Measurements from ENCODE around the gene BORCS8. TPM values are rescaled to one million over a fixed set of nuclear protein-coding genes. Genes with fewer than 3 reads are reported as not detected.

Gene BORCS8
- total and polyA plus RNA-seq, 12 donors: 21.1 to 33.2 (median 25.0) TPM

DNA sequence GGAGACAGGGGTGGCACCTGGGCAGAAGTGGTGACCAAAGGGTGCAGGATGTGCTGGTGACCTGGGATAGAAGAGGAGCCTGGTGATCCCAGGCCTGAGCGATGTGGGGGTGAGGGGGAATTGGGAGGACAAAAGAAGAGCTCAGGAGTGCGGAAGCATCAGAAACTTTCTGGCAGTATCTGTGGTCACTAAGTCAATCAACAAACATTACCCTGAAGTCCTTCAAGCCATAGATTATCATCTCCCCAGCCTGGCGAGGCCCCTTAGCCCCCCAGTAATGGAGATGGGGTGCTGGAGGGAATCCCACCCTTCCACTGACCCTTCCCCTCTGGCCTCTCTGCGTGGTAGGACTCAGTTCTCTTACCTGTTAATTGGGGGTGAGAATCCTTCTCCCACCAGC is 32.4 kb downstream of the BORCS8 start:
- Histone ChIP-seq H3K4me3 (no peak overlapping the region), H3K27ac (no peak overlapping the region), H3K9me3 (peaks cover 0 to 10% (median 0%) of the 10 kb centered on the region in 11 donors), H3K4me1 (no peaks in the 10 kb centered on the region), H3K27me3 (peaks cover 0 to 4% (median 0%) of the 10 kb centered on the region in 7 donors), H3K36me3 (peaks cover 0 to 17% (median 0%) of the 10 kb centered on the region in 9 donors)
- TF ChIP-seq, protein P1, sequence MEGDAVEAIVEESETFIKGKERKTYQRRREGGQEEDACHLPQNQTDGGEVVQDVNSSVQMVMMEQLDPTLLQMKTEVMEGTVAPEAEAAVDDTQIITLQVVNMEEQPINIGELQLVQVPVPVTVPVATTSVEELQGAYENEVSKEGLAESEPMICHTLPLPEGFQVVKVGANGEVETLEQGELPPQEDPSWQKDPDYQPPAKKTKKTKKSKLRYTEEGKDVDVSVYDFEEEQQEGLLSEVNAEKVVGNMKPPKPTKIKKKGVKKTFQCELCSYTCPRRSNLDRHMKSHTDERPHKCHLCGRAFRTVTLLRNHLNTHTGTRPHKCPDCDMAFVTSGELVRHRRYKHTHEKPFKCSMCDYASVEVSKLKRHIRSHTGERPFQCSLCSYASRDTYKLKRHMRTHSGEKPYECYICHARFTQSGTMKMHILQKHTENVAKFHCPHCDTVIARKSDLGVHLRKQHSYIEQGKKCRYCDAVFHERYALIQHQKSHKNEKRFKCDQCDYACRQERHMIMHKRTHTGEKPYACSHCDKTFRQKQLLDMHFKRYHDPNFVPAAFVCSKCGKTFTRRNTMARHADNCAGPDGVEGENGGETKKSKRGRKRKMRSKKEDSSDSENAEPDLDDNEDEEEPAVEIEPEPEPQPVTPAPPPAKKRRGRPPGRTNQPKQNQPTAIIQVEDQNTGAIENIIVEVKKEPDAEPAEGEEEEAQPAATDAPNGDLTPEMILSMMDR (IDR thresholded peaks at IDR 0.05): no peak
- DNase-seq: no peak
- WGBS, 2 donors: 88 to 91% methylated on average over 4 of the region's 4 CpGs
- no peak for ATAC-seq
- intact Hi-C loops (cut with DNase I): no loop called here

DNA sequence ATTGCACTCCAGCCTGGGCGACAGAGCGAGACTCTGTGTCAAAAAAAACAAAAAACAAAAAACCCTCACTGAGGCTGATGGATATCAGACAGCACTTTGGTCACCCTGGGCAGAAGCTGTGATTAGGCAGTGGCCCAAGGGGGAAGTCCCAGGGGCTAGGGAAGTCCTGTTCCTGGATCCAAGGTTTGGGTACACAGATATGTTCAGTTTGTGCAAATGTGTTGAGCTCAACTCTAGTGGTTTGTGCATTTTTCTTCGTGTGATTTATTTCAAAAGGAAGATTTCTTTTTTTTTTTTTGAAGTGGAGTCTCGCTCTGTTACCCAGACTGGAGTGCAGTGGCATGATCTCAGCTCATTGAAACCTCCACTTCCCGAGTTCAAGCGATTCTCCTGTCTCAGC is 34.1 kb downstream of the BORCS8 start:
- TF ChIP-seq, protein P1 (IDR thresholded peaks at IDR 0.05): no peak
- intact Hi-C loops (cut with DNase I): no loop called here
- peaks cover 0 to 4% (median 0%) of the 10 kb centered on the region in 7 donors for H3K27me3 ChIP-seq
- H3K9me3 ChIP-seq: peaks cover 0 to 10% (median 0%) of the 10 kb centered on the region in 11 donors
- no peak overlapping the region for H3K27ac ChIP-seq
- peaks cover 0 to 17% (median 0%) of the 10 kb centered on the region in 9 donors for H3K36me3 ChIP-seq
- no peak overlapping the region for H3K4me3 ChIP-seq
- DNase-seq (no peak), ATAC-seq (no peak)
- no peaks in the 10 kb centered on the region for H3K4me1 ChIP-seq
- 81 to 82% methylated on average over 6 of the region's 6 CpGs for WGBS, 2 donors

DNA sequence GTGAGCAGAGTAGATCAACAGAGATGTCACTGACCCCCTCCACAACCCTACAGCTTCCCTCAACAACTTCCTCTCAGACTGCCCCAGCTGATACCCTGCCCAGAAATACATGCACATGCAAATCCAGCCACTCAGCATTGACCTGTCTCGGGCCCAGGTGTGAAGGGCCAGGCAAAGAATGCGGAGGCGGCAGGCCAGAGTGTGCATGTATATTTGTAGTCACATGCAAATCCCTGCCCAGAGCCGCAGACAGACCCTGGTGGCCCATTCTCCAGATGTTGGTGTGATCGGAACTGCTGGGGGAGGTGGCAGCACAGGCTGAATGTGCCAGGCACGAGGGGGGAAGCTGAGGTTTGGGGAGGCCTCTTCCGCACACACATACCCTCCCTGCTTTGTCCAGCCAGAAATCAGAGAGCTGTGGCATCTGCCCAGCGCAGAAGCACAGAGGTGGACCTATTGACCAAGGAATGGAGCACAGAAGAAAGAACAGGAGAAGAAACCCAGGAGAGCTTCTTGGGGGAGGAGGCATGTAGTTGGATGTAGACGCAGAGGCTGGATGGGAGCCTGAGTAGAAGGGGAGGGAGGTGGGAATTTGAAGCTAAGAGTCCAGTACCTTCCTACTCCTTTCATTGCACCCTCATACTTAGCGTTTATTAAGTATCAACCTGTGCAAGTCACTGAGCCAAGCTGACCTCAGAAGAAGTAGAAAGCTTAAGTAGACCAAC is 36.3 kb downstream of the BORCS8 start:
- H3K4me1 ChIP-seq: no peaks in the 10 kb centered on the region
- H3K36me3 ChIP-seq: peaks cover 0 to 17% (median 0%) of the 10 kb centered on the region in 9 donors
- H3K27ac ChIP-seq: no peak overlapping the region
- 90% methylated on average over 10 of the region's 10 CpGs for WGBS, 2 donors
- ATAC-seq: no peak
- peaks cover 0 to 4% (median 0%) of the 10 kb centered on the region in 7 donors for H3K27me3 ChIP-seq
- peaks cover 0 to 10% (median 0%) of the 10 kb centered on the region in 11 donors for H3K9me3 ChIP-seq
- TF ChIP-seq, protein P1 (IDR thresholded peaks at IDR 0.05): no peak
- intact Hi-C loops (cut with DNase I): no loop called here
- H3K4me3 ChIP-seq: no peak overlapping the region
- DNase-seq: no peak

DNA sequence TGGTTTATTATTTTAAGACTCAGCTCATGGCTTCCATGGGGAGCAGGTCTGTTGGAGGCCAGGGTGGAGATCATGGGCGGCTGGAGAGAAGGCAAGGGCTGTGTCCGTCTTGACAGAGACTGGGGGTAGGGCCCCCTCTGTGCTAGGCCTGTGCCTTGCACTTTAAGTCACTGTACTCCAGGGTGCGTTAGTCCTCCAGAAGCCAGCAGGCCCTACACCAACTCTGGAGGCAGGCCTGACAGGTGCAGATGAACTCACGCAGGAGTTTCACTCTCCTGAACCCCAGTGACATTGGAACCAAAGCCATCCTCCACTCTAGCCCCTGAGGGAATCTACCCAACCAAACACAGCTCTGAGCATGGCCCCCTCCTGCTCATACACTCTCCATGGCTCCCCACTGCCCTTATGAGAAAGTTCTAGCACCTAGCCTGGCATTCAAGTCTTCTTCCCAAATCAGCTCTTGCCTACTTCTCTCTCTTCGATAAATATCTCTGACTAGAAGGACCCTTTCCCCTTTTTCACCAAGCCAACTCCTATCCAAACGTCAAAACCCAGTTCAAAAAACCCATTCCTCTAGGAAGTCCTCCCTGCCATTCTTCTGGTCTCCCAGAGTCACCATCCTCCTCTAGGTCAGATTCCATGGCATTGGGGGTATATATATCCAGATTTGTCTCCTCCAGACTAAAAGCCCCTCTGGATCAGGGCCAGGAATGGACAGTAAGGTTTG is 37.0 kb downstream of the BORCS8 start:
- TF ChIP-seq, protein P1 (IDR thresholded peaks at IDR 0.05): no peak
- H3K9me3 ChIP-seq: peaks cover 0 to 10% (median 0%) of the 10 kb centered on the region in 11 donors
- no peak overlapping the region for H3K27ac ChIP-seq
- DNase-seq (no peak), ATAC-seq (no peak)
- H3K4me3 ChIP-seq: no peak overlapping the region
- H3K4me1 ChIP-seq: no peaks in the 10 kb centered on the region
- peaks cover 0 to 17% (median 0%) of the 10 kb centered on the region in 9 donors for H3K36me3 ChIP-seq
- 87 to 94% methylated on average over 6 of the region's 6 CpGs for WGBS, 2 donors
- intact Hi-C loops (cut with DNase I): no loop called here
- H3K27me3 ChIP-seq: peaks cover 0 to 4% (median 0%) of the 10 kb centered on the region in 7 donors
